ENCODE results near the gene ACR.

ACR gene

DNA sequence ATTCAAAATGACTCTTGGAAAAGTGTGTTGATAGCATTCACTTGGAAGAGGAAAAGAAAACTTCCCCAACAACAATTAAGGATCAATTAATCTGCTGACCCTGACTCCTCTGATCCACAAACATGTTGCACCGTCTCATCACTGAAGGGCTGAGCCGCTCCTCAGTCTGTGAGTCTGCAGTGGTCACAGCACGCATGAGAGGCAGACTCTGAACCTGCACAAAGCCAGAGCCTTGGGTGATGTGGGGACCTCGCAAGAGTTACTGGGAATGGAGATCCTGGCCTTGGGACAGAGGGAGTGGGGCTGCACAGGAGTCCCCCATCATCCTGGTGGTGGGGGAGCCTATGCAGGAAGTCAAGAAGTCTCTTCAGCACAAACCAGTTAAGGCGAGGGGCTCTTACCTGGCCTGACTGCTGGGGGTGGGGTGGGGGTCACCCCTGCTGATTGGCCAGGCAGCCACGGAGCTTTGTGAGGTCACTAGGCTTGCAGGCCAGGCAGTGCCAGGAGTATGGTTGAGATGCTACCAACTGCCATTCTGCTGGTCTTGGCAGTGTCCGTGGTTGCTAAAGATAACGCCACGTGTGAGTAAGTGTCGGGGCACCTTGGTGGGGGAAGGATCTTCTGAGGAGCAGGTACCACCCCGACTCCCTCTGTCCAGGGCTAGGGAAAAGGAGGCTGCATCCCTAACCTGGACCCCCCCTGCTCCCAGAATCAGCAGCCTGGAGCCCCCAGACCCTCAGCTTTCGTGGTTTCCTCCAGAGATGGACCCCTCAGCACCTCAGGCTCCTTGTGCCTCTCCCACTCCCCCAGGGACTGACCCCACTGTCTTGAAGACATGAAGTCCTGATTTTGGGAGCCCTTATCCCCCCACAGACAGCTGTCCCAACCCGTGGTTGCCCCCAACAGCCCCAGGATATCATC is at the start of gene ACR:
Gene ACR, plus strand, starts transcription at position 477 of the 921 bp plus-strand sequence. Its CDS starts 32 bp downstream, at position 509.
- no peak for DNase-seq (ENCODE audit: low read depth)

GRCh38 chr22:50688448-50688847 is 49.6 kb upstream of the ACR start:
- DNase-seq (ENCODE audit: low read depth), result no peak

- peak; percentile 17 for DNase-seq (ENCODE audit: low read depth)
Measured at GRCh38 chr22:50691521-50691920, 46.5 kb upstream of the ACR start.

DNA sequence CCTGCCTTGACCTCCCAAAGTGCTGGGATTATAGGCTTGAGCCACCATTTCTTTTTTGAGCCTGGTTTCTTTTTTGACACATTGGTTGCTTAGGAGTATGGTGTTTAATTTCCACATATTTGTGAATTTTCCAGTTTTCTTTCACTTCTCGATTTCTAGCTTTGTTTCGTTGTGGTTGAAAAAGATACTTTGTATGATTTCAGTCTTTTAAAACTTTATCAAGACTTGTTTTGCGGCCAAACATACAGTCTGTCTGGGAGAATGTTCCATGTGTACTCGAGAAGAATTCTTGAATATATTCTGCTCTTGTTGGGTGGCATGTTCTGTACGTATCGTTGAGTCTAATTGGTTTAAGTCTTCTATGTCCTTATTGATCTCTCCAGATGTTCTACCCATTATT is 44.5 kb upstream of the ACR start:
- no peak for DNase-seq (ENCODE audit: low read depth)

DNA sequence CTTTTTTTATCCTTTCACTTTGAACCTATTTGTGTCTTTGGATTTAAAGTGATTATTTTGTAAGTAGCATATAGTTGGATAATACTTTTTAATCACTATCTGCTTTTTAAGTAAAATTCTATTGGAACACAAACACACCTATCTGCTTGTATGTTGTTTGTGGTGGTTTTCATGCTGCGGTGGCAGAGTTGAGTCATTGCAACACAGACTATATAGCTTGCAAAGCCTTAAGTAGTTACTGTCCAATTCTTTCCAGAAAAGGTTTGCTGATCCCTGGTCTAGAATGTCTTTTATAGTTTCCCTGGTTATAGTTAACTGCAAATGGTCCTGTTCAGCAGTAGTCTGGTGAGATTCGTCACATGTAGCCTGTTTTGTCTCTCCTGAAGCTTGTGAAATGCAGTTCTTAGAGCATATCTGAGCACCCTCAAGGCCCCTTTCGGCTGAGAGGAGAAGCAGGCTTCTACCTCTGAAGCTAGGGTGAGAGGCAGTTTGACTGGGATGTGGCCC is 43.9 kb upstream of the ACR start:
- no peak for DNase-seq (ENCODE audit: low read depth)

- DNase-seq (ENCODE audit: low read depth), result no peak
Measured at GRCh38 chr22:50694766-50695420, 43.1 kb upstream of the ACR start.

DNA sequence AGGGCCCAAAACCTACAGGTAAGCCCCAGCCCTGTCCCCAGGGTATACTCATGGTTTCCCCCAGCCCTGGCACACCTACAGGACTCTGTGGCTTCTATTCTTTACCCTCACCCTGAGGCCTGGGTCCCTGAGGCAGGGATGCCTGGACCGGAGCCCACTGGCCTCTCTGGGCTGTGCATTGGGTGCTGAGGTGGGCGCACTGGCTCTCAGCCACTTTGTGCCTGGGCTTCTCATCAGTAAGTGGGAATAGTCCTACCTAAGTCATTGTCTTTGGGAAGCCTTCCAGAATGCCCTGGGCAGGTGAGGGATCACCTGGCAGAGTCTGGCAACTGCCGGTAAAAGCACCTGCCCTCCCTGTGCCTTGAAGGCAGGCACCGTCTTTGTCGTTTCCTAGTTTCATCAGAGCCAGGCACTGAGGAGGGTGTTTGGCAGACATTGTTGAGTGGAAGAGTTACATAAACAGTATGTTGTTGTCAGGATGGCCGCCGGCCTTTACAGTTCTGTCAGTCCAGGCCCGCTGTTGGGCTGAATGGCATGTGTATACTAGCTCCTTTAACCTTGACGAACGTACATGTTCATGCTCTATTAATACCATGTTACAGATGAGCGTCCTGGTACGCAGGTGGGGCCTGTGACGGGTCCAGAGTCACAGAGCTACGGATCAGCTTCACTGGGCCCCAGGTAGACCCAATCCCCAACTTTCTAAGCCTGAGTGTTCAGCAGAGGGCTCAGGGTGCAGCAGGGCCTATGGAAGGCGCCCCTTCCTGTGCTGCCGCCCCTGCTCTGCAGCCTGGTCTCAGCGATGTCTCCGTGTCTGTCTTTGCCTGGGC is 42.4 kb upstream of the ACR start:
- no peak for DNase-seq (ENCODE audit: low read depth)

GRCh38 chr22:50696251-50696798 is 41.7 kb upstream of the ACR start:
- DNase-seq (ENCODE audit: low read depth), result no peak

GRCh38 chr22:50696799-50697561 is 41.0 kb upstream of the ACR start:
- DNase-seq (ENCODE audit: low read depth), result no peak

GRCh38 chr22:50697667-50698506 is 40.1 kb upstream of the ACR start:
- DNase-seq (ENCODE audit: low read depth), result no peak

DNA sequence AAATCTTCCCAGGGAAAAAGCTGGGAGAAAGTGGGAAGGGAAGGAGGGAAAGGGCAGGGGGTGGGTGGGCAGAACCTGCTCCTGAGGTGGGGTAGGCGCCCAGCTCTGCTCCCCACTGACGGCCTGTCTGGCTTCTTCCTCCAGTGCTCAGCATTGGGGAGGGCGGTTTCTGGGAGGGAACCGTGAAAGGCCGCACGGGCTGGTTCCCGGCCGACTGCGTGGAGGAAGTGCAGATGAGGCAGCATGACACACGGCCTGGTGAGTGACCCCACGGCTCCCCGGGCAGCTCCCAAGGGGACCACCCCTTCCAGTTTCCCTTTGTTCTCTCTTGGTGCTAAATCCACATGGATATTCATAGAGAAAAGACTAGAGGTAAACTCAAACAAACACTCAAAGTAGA is 39.5 kb upstream of the ACR start:
- no peak for DNase-seq (ENCODE audit: low read depth)

GRCh38 chr22:50699001-50699755 is 38.8 kb upstream of the ACR start:
- no peak for DNase-seq (ENCODE audit: low read depth)

- no peak for DNase-seq (ENCODE audit: low read depth)
Measured at GRCh38 chr22:50699756-50700386, 38.1 kb upstream of the ACR start.

- DNase-seq (ENCODE audit: low read depth), result no peak
Measured at GRCh38 chr22:50700387-50701075, 37.5 kb upstream of the ACR start.

DNA sequence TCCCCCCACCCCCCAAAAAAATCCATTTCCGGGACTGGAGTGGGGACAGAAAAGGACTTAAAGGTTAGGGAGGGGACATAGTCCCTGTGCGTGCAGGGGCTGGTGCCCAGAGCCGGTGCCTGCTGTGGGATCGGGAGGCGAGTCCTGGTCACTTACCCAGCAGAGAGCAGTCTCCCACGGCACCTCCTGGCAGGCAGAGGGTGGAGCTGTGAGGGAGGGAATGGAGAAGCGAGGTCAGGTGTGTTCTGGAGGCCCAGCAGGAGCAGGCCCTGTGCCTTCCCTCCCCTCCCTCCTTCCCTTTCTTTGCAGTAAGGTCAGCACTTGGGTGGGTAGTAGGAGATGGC is 37.0 kb upstream of the ACR start:
- DNase-seq (ENCODE audit: low read depth), result no peak

DNA sequence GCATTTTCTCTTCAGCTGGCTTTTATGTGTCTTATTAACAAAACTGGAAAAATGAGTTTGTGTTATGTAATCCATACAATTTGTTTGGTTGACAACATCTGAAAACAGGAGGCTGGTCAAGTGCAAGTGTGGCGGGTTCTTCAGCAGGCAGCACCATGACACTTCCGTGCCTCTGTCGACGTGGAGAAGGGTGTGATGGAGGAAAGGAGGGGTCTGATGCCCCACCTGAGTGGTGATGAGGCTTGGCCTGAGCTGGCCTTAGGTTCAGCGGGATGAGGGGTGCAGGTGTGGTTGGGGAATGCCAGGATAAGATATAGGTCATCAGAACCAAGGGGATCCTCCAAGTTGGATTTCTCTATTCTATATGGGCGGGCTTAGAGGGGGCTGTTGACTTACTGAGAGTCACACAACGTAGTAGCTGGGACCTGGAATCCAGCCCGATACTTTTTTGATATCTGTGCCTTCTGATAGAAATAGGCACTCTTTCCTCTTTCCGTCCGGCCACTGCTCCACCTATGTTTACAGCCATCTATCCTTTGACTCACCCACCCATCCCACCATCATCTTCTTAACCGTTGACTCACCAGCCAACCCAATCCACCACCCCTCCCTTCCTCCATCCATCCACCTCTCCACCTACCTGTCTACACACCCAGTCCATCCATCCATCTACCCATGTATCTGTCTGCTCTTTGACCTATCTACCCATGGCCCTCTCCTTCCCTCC is 36.4 kb upstream of the ACR start:
- no peak for DNase-seq (ENCODE audit: low read depth)

DNA sequence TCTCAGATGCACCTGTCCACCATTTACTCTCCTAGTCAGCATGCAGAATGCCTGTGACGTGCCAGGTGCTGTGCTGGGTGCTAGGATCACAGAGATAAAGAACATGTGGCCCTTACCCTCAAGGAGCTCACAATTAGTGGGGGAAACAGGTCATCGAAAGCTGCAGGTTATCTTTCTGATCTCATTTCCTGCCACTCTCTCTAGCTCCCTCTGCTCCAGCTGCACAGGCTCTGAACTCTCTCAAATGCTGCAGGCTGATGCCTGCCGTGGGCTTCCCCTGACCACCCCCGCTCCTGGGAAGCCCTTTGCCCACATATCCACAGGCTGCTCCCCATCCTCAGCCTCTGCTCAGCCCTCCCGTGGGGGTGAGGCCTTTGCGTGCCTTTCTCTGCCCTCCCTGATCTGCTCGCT is 35.7 kb upstream of the ACR start:
- DNase-seq (ENCODE audit: low read depth), result no peak
